HuH-7 (cell line): Measurements from ENCODE around the gene CIDEC.
"Not testable (repeated sequence)": the region's sequence is repeated elsewhere in the genome, so short reads cannot be mapped to it uniquely, and the experiment has no call there.

Experiments
- DNase-seq: peaks from one replicate; pipeline ENCODE4 v3.0.0; 2011; ENCODE audit warnings: low spot score

The CIDEC gene

DNA sequence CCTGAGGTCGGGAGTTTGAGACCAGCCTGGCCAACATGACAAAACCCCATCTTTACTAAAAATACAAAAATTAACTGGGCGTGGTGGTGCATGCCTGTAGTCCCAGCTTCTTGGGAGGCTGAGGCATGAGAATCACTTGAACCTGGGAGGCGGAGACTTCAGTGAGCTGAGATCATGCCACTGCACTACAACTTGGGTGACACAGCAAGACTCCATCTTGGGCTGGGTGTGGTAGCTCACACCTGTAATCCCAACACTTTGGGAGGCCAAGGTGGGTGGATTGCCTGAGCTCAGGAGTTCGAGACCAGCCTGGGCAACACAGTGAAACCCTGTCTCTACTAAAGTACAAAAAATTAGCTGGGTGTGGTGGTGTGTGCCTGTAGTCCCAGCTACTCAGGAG is 3.8 kb downstream of the CIDEC start:
- DNase-seq = not testable (repeated sequence)

DNA sequence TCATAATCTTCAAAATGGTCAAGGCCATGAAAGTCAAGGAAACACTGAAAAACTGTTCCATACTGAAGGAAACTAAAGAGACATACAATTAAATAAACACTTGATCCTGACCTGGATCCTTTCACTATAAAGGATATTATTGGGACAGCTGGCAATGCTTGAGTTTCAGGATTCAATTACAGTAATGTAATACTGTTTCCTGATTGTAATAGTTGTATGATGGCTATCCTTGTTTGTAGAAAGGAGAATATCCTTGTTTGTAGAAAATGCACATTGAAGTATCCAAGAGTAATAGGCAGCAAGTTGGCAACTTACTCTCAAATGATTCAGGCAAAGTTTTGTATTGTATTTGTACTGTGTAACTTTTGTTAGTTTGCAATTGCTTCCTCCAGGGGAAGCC is 4.6 kb downstream of the CIDEC start:
- no peak for DNase-seq

DNA sequence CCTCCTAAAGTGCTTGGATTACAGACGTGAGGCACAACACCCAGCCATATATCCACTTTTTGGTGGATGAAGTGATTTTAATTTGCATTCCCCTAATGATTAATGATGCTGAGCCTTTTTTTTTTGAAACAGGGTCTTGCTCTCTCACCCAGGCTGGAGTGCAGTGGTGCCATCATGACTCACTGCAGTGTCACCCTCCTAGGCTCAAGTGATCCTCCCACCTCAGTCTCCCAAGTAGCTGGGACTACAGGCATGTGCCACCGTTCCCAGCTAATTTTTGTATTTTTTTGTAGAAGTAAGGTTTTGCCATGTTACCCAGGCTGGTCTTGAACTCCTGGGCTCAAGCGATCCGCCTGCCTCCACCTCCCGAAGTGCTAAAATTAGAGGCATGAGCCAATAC is 8.0 kb downstream of the CIDEC start:
- not testable (repeated sequence) for DNase-seq

DNA sequence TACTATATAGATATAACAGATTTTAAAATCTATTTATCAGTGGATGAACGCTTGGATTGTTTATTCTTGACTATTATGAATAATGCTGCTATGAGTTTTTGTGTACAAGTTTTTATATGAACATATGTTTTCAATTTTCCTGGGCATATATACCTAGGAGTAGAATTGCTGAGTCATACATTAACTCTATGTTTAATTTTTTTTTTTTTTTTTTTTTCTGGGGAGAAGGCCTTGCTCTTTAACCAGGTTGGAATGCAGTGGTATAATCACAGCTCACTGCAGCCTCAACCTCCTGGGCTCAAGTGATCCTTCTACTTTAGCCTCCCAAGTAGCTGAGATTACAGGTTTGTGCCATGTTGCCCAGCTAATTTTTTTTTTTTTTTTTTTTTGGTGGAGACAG is 9.1 kb downstream of the CIDEC start:
- DNase-seq = no peak

DNA sequence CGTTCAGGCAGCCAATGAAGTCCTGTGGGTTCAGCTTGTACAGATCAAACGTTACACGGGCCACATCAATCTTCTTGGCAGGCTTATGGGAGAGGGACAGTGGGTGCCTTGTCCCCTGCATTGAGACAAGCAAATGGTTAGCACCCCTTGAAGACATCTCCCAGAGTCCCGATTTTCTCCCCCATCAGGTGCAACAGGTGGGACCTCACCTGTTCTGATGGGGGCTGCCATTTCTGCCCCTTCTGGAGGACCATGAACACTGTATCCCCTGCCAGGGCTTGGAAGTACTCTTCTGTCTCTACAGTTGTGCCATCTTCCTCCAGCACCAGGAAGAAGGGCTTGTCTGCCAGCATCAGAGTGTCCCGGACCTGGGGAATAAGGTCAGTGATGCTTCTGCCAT is 10.1 kb downstream of the CIDEC start:
- DNase-seq = no peak

DNA sequence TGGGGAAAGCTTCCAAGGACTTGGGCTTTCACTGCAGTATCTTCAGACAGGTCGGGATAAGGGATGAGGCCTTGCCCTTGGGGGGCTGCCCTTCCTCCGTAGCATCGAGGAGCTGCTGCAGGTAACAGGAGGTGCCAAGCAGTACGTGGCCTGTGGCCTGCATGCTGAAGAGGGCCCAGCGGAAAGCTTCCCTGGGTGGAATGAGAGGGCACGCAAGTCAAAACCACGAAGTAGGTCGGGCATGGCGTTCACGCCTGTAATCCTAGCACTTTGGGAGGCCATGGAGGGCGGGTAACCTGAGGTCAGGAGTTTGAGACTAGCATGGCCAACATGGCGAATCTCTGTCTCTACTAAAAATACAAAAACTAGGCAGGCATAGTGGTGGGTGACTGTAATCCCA is 12.9 kb downstream of the CIDEC start:
- no peak for DNase-seq

DNA sequence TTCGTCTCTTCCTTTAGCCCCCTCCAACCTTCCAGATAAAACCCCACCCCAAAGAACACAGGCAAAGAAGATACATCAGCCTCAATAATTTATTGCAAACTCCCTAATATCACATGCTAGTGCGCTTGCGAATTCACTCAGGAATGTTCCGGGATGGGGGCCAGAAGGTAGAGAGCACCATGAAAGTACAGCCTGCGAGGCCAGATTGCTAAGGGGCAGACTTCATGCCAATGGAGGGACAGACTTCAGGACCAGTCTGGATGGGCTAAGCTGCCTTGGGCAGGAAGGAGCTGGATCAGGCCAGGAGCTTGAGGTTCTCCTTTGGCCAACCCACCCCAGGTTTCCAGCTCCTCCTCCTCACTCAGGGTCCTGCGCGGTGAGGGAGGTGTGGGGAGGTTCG is 13.4 kb downstream of the CIDEC start:
- DNase-seq = no peak

DNA sequence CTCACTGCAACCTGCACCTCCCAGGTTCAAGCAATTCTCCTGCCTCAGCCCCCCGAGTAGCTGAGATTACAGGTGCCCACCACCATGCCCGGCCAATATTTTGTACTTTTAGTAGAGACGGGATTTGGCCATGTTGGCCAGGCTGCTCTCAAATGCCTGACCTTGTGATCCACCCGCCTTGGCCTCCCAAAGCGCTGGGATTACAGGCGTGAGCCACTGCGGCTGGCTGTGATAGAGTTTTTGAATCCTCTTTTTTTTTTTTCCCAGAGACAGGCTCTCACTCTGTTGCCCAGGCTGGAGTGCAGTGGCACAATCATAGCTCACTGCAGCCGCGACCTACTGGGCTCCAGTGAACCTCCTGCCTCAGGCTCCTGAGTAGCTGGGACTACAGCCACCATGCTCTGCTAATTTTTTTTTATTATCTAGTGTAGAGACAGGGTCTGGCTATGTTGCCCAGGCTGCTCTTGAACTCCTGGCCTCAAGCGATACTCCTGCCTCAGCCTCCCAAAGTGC is 14.9 kb downstream of the CIDEC start:
- DNase-seq = not testable (repeated sequence)

DNA sequence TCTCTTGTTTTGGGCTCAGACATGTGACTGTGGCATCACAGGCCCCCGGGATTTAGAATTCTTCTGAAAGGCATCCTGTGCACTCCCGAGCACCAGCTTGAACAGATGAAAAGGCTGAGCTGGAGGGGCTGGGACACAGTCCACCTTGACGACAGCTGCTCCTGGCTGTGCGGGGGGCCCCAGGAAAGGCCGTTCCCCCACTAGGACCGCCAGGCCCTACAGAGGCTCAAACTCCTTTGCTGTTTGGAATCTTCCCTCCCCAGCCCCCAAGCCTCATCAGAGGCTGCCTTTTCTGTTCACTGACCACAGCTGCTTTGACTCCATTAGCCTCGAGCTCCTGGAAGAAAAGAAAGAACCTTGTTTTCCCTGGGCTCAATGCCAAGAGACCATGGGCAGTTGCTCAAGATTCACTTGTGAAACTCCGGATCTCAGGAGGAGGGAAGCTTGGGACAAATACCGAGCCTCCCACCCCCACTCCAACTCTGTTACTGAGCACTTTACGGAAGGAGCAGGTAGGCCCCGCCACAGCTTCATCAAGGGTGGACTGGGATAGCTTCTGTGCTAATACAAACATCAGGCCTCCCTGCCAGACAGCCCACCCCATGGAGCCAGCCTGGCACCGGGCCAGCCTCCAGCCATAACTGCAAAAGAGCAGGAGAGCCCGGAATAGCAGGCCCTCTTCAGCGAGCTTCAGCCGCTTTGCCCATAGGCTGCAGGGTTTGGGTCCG is 15.7 kb downstream of the CIDEC start:
- DNase-seq = no peak

DNA sequence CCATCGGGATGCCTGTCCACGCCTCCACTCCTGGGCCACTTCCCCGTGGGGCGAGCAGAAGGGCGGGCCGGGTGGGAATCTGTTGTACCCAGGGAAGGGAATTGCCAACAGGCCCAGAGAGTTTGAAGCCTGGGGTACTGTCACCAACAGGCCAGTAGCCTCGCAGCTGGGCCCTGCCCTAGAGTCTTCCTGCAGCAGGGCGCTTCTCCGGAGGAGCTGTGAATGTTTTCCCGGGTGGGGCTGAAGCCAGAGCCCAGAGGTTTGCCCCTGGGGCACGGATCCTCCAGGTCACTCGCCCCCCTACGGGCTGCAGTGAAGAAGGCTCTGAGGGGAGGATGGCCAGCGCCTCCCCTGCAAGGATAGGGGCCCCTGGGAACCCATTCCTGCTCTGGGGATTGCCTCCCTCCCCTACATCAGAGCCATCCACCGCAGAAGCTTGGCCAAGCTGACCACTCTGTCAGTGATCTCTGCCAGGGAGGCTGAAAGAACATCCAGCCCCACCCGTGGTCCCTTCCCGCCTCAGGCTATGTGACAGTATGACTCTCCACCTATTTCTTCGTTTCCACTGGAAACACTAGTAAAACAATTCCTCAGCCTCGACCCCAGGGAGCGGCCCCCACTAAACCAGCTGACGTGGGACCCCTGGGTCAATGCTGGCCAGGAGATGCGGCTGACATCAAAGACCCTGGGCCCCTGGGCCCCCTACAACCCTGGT is 16.8 kb downstream of the CIDEC start:
- no peak for DNase-seq

DNA sequence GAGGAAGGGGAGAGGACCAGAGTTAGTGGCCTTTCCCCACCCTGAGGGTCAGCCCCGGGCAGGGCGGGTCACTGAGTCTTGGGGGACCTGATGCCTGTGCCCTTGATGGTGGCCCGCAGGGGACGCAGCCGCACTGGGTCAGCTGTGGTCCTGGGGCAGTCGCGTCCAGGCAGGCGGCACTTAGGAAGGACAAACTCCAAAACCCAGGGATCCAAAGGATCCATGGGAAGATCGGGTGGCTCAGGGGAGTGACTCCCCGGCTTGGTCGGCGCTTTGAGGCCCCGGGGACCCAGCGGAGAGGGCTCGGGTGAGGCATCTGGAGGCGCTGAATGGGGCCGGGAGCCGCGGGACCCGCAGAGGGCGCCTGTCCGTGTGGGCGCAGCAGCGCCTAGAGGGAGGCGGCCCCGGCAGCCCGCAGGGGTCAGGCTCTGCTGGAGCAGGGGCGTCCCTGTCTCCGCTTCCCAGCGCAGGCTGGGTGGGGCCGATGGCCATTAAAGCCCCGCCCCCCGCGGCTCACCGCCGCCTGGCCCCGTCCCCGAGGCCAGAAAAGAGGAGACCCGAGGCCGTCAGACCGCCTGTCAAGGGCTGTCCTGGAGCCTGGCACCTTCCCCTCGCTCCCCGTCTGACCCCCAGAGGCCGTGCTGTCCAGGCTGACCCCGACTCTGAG is 17.5 kb downstream of the CIDEC start:
- DNase-seq = peak; percentile 99

DNA sequence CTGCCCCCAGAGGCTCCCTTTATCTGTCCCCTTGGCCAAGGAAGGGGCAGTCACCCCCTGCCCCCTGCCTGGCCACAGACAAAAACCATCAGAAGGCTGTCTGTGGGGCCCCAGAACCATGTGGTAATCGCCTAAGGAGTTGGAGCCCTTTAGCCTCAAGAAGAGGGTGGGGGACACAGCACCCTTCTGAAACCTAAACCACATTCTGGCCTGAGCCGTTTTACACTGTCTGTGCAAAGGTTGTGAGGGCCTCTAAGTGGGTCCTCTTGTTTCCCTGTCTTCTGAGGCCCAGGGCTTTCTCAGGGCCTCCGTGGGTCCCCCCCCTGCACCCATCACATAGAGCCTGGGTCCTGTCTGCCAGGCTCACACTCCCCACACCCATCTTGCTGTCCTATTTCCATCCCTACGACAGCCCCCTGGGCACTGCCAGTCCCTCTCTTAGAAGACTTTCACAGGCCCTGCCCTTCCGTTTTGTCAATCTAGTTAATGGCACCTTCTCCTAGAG is 18.4 kb downstream of the CIDEC start:
- no peak for DNase-seq

DNA sequence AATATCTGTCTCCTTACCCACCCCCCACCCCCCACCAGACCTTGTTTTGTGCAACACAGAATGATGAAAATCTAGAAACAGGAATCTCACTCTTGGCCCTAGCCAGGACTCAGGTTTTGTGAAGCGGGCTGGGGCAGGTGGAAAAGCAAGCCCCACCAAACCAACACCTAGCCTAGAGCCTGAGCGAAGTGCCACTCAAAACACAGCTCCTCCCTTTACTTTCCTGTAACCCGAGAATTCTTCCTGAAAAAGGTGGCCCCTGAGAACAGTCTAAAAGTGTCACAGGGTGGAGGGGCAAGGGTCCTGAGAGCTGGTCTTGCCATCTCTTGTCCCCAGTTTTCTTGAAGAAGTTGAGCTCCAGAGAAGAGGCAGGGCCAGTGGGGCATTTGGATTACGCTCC is 18.9 kb downstream of the CIDEC start:
- no peak for DNase-seq

DNA sequence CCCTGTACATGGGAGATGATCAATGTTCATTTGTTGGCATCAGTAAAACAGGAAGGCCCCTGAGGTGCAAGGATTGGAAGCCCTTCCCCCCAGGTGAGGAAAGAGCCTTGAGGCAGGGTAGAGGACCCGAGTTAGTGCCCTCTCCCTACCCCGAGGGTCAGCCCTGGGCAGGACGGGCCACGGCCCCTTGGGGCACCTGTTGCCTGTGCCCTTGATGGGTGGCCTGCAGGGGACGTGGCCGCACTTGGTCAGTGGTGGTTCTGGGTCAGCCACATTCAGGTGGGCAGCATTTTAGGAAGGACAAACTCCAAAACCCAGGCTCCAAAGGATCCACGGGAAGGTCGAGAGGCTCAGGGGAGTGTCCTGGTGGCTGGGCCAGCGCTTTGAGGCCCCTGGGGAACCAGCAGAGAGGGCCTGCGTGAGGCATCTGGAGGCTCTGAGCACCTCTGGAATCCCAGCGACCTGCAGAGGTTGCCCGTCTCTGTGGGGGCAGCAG is 20.5 kb downstream of the CIDEC start:
- DNase-seq = no peak

DNA sequence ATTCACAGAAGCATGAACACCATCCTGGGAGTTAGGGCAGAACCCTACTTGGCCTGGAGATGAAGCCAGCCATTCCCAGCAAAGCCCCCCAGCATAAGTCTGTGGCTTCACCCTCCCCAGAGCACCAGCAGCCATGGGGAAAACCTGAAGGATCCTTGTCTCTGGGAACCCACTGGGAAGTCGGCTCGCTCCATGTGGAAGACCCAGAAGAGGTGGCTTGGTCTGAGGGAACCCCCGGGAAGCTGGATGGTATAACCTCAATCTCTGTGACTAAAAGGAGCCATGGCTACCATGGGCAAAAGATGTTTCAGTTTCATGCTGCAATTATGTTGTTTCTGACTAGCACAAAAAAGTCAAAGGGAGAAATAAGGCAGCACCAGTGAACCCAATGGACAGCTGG is 24.5 kb downstream of the CIDEC start:
- no peak for DNase-seq

DNA sequence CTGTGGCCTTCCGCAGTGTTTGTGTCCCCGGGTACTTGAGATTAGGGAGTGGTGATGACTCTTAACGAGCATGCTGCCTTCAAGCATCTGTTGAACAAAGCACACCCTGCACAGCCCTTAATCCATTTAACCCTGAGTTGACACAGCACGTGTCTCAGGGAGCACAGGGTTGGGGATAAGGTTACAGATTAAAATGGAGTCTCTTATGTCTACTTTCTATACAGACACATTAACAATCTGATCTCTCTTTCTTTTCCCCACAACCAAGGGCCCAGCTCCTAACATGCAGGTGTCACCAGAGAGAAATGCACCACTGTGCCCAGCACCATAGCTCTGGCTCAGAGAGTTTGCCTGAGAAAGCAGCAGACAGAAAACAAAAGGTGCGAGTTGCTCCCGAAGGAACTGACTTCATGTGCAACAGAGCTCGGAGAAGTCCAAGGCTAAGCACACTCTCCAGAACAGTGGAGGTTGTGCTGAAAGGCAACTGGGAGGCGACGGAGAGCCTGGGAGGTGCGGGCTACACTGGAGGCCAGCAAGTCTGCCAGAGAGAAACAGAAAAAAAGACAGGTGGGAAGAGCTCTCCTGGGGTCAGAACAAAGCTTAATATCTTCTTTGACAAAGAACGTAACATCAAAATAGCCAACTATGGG is 25.6 kb downstream of the CIDEC start:
- not testable (repeated sequence) for DNase-seq

DNA sequence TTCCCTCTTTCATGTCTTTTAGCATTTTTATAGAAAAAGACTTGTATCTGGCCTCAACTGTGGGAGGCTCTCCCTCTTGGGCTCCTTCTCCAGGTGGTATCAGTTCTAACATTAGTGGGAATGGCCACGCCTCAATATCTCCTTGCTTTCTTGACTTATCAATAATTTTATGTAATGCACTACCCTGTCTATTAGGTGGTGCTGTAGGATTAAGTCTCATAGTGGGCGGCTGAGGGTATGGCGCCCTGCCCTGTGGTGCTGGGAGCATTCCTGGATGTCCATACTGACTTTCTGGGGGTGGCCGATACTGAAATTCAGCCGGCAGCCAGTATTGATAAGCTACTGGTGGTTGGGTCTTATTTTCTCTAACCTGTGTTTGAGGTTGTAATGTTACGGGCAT is 27.5 kb downstream of the CIDEC start:
- no peak for DNase-seq

DNA sequence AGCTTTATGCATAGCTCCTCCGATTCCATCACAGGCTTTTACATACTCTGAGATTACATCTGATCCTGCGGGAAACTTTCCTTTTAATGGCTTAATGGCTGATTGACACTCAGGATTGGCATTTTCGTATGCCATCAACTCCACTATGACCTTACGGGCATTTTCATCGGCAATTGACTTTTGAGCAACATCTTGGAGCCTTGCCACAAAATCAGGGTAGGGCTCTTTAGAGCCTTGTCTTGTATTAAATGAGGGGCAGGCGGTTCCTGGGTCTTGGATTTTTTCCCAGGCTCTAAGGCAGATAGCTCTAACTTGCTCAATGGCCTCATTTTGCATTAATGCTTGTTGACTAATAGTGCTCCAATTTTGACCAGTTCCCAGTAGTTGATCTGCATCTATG is 28.1 kb downstream of the CIDEC start:
- DNase-seq = not testable (repeated sequence)

DNA sequence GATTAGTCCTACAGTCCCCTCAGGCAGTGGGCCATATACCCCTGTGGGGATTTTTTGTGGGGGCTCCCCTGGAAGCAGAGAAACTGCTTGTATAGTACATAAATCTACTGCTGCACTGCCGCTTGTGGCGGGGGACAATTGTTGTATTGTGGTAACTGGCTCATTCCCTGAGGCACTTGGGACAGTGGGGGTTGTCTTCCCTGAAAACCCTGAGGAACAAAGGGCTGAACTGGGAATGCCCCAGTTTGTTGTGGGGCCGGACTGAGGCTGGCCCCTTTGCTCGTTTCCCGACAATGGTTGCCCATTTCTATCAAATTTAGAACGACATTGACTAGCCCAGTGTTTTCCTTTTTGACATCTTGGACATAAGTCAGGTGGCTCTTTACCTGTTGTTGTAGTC is 28.7 kb downstream of the CIDEC start:
- not testable (repeated sequence) for DNase-seq

DNA sequence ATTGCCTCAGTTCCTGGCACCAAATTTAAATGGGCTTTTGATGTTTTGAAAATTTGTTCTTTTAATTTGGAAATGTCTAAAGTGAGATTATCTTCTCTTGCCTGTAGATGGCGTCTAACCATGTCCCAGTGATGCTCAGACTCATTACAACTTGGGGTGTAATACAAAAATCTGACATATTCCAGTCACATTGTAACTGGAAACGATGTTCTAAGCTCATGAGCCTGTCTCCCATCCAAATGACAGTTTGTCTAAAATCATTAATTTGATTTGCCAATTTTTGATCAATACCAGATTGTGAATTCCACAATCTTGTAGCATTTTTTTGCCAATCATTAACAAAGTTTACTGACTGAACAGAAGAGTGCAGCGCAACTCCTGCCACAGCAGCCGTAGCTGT is 31.2 kb downstream of the CIDEC start:
- not testable (repeated sequence) for DNase-seq

DNA sequence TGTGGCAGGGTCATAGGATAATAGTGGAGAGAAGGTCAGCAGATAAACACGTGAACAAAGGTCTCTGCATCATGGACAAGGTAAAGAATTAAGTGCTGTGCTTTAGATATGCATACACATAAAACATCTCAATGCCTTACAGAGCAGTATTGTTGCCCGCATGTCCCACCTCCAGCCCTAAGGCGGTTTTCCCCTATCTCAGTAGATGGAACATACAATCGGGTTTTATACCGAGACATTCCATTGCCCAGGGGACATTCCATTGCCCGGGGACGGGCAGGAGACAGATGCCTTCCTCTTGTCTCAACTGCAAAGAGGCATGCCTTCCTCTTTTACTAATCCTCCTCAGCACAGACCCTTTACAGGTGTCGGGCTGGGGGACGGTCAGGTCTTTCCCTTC is 32.2 kb downstream of the CIDEC start:
- DNase-seq = not testable (repeated sequence)

DNA sequence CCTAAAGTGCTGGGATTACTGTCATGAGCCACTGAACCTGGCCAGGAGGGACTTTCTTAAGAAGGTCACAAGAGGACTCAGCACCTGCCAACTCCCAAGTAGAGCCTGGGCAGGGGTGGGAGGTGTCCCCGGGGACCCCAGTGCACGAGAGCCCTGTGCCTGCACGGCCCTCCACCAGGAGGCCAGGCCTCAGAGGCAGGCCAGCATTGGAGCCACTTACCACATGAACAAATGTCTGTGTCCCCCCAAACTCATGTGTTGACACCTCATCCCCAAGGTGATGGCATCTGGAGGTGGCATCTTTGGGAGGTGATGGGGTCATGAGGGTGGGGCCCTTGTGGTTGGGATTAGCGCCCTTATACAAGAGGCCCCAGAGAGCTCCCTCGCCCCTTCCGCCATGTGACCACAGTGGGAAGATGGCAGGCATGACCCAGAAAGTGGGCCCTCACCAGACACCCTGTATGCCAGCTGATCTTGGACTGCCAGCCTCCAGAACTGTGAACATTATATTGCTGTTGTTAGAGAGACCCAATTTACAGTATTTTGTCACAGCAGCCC is 33.0 kb downstream of the CIDEC start:
- no peak for DNase-seq
